Glutamatergic neuron (in vitro differentiated cells): ENCODE data around the gene GNS. TPM values are rescaled to one million over a fixed set of nuclear protein-coding genes. Genes with fewer than 3 reads are reported as not detected.

Experiments used
- DNase-seq: peaks from one replicate; pipeline ENCODE4 v3.0.0; 2022
- H3K27ac Mint-ChIP-seq: one replicate; pipeline ENCODE4 v1.8.0; 2020; ENCODE audit warnings: mild to moderate bottlenecking, mixed read lengths, inconsistent platforms; ENCODE audit not compliant: unreplicated experiment
- H3K27me3 Mint-ChIP-seq: one replicate; pipeline ENCODE4 v1.8.0; 2020; ENCODE audit warnings: mild to moderate bottlenecking, moderate library complexity, mixed read lengths, inconsistent platforms; ENCODE audit not compliant: unreplicated experiment
- H3K36me3 Mint-ChIP-seq: one replicate; pipeline ENCODE4 v1.8.0; 2020; ENCODE audit warnings: mild to moderate bottlenecking, mixed read lengths, inconsistent platforms; ENCODE audit not compliant: unreplicated experiment
- H3K4me1 Mint-ChIP-seq: one replicate; pipeline ENCODE4 v1.8.0; 2020; ENCODE audit warnings: mild to moderate bottlenecking, low read depth, mixed read lengths, inconsistent platforms; ENCODE audit not compliant: unreplicated experiment
- H3K4me3 Mint-ChIP-seq: one replicate; pipeline ENCODE4 v1.8.0; 2020; ENCODE audit warnings: mild to moderate bottlenecking, mixed read lengths, inconsistent platforms; ENCODE audit not compliant: unreplicated experiment
- H3K9me3 Mint-ChIP-seq: one replicate; pipeline ENCODE4 v1.8.0; 2020; ENCODE audit warnings: mild to moderate bottlenecking, moderate library complexity, mixed read lengths, inconsistent platforms; ENCODE audit not compliant: unreplicated experiment
- total RNA-seq: library from RNA; stranded (reverse); fragmentation: NEBNext Ultra II Directional; extraction: Animal tissue kit (Norgen Biotek cat#: 25700); gene quantifications from one replicate; pipeline ENCODE4 v1.2.1, GENCODE V29; 2021; ENCODE audit not compliant: unreplicated experiment
- TF ChIP-seq, protein P1 (sequence below): fragments of 200-600 bp; sonication (generic); IDR thresholded peaks from one replicate; pipeline ENCODE4 v1.5.0; 2021; ENCODE audit not compliant: partially characterized antibody, unreplicated experiment

GNS gene
- total RNA-seq, 1 donor from 2014 or later = 145 TPM

DNA sequence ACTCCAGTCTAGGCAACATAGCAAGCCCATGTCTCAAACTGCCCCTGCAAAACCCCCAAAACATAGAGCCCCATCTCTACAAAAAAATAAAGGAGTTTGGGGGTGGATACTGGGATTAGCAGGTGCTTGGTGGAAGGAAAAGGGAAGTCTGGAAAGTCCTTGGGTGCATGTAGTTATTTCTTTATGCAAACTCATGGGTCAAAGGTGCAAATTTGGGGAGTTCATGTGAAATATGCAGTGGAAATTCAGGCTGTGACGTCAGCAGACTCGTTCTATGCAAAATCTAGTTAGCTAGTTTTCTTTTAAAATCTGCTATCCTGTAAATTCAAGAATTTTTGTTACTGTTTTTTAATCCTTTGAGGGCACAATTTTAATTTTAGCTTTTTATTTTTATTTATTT is 51.3 kb downstream of the GNS start:
- peaks cover 2% of the 10 kb centered on the region for H3K9me3 Mint-ChIP-seq
- TF ChIP-seq, protein P1, sequence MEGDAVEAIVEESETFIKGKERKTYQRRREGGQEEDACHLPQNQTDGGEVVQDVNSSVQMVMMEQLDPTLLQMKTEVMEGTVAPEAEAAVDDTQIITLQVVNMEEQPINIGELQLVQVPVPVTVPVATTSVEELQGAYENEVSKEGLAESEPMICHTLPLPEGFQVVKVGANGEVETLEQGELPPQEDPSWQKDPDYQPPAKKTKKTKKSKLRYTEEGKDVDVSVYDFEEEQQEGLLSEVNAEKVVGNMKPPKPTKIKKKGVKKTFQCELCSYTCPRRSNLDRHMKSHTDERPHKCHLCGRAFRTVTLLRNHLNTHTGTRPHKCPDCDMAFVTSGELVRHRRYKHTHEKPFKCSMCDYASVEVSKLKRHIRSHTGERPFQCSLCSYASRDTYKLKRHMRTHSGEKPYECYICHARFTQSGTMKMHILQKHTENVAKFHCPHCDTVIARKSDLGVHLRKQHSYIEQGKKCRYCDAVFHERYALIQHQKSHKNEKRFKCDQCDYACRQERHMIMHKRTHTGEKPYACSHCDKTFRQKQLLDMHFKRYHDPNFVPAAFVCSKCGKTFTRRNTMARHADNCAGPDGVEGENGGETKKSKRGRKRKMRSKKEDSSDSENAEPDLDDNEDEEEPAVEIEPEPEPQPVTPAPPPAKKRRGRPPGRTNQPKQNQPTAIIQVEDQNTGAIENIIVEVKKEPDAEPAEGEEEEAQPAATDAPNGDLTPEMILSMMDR = no peak
- H3K27me3 Mint-ChIP-seq = no peaks in the 10 kb centered on the region
- no peak overlapping the region for H3K4me3 Mint-ChIP-seq
- H3K4me1 Mint-ChIP-seq = peaks cover 11% of the 10 kb centered on the region
- H3K36me3 Mint-ChIP-seq = no peaks in the 10 kb centered on the region
- DNase-seq = no peak
- H3K27ac Mint-ChIP-seq = no peak overlapping the region

DNA sequence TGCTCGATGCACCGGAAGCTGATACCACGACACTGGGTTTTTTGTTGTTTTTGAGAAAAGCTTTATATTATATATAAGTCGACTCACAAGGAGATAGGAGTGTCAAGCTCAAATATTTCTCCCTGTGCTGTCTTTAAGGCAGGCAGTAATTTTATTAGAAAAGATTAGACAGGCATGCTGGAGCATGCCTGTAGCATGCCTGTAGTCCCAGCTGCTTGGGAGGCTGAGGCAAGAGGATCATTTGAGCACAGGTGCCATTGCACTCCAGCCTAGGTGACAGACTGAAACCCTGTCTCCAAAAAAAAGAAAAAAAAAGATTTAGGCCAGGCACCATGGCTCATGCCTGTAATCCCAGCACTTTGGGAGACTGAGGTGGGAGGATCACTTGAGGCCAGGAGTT is 51.8 kb downstream of the GNS start:
- H3K9me3 Mint-ChIP-seq = peaks cover 2% of the 10 kb centered on the region
- no peak overlapping the region for H3K4me3 Mint-ChIP-seq
- no peaks in the 10 kb centered on the region for H3K27me3 Mint-ChIP-seq

DNA sequence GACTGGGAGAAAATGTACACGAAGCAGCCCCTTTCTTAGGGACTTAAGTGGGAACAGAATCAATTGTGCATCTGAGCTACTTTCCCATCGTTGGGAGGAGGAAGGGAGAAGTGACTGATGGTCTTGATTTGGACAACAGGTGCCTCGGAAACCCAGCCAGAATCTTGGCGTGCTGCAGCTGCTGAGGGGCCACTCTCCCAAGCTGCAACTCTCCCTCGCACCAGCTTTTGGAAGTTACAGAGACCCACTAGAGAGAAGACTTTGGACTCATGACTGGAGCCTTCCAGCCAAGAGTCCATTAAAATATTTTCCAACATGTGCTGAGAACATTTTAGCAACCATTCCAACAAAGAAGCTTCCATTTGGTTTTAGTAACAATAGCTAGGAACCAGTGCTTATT is 52.3 kb downstream of the GNS start:
- Mint-ChIP-seq H3K4me3 (no peak overlapping the region), H3K9me3 (peaks cover 2% of the 10 kb centered on the region), H3K4me1 (peaks cover 13% of the 10 kb centered on the region), H3K27me3 (no peaks in the 10 kb centered on the region), H3K36me3 (no peaks in the 10 kb centered on the region), H3K27ac (no peak overlapping the region)
- no peak for DNase-seq
- TF ChIP-seq, protein P1 = no peak

More for the DNA sequence above, 51.8 kb downstream of the GNS start:
- no peak overlapping the region for H3K27ac Mint-ChIP-seq
- H3K4me1 Mint-ChIP-seq = peaks cover 11% of the 10 kb centered on the region
- H3K36me3 Mint-ChIP-seq = no peaks in the 10 kb centered on the region
- DNase-seq = no peak
- TF ChIP-seq, protein P1 = no peak

DNA sequence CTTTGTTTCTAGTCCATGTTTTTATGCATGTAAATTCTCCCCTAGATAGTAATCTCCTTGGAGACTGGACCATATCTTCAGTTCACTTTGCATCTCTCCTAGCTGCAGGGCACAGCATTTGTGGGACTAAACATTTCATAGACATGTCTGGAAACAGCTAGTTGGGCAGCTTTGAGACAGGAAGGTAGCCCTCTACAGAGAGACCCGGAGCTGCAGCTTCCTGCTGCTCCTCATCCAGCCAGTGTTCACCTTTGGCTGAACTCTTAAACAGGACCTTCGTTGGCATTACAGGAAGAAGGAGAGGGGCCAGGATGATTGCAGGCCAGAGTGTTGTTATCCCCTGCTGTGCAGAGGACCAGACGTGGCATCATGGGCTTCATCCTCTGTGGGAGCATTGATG is 52.9 kb downstream of the GNS start:
- no peak for DNase-seq
- Mint-ChIP-seq H3K4me1 (peaks cover 15% of the 10 kb centered on the region), H3K27ac (no peak overlapping the region), H3K4me3 (no peak overlapping the region), H3K9me3 (peaks cover 2% of the 10 kb centered on the region), H3K27me3 (no peaks in the 10 kb centered on the region), H3K36me3 (no peaks in the 10 kb centered on the region)
- TF ChIP-seq, protein P1 = no peak

DNA sequence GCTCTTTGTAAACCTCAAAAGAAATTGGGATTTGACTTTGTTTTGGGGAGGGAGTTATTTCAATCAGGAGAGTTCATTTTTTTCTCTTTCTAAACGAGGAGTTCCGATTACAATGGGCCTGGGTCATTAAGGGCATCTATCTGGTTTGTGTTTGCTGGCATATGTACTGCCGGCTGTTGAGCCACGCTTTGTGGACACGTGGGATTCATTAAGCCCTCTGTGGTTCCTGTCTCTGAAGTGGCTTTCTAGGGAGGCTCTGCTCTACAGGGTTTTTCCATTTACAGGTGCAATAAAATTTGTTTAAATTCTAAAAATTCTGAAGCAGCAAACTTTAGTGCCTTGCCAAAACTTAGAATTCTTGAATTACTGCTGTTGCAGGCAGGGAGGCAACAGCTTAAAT is 57.9 kb downstream of the GNS start:
- H3K27ac Mint-ChIP-seq = peak overlapping the region; percentile 35
- TF ChIP-seq, protein P1 = no peak
- no peak overlapping the region for H3K4me3 Mint-ChIP-seq
- no peak for DNase-seq
- H3K36me3 Mint-ChIP-seq = no peaks in the 10 kb centered on the region
- H3K27me3 Mint-ChIP-seq = no peaks in the 10 kb centered on the region
- H3K4me1 Mint-ChIP-seq = peaks cover 13% of the 10 kb centered on the region
- H3K9me3 Mint-ChIP-seq = peaks cover 3% of the 10 kb centered on the region
